GM18861 (cell line): ENCODE data around the gene PLA2G4C.
"Not testable (repeated sequence)": the region's sequence is repeated elsewhere in the genome, so short reads cannot be mapped to it uniquely, and the experiment has no call there.

Source experiments
- ATAC-seq: cut with Tn5 transposase; IDR thresholded peaks from one replicate; pipeline ENCODE4 v1.9.1; 2021; ENCODE audit not compliant: unreplicated experiment

The PLA2G4C gene

DNA sequence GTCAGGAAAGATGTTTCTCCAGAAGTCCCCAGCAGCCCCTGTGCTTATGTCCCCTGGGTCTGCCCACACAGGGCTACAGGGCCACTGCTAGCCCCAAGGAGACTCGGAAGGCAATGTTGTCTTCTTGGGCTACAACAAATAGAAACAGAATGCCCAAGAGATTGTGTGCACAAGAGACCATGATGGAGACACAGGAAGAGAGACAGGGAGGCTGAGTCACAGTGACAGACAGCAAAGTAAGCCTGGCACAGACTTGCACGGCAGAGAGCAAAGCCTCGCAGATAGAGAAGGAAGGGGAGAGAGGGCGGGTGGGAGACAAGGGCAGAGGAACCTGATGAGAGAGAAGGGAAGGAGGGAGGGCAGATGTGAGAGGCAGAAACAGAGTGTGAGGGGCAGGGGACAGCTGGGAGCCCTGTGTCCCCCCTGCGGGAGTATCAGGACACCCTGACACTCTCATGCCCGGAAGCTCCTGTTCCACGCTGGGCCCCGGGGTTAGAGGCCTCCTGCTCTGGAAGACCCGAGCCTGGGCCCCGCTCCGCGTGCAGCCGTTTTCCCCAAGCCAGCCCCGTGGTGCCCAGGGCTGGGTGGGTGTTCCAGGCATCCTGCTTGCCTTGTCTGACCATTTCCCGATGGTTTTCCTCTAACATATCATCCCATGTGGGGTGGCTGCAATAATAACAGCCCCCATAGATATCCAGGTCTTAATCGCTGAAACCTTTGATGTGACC lies 2.7 kb upstream of the PLA2G4C start:
- no peak for ATAC-seq

DNA sequence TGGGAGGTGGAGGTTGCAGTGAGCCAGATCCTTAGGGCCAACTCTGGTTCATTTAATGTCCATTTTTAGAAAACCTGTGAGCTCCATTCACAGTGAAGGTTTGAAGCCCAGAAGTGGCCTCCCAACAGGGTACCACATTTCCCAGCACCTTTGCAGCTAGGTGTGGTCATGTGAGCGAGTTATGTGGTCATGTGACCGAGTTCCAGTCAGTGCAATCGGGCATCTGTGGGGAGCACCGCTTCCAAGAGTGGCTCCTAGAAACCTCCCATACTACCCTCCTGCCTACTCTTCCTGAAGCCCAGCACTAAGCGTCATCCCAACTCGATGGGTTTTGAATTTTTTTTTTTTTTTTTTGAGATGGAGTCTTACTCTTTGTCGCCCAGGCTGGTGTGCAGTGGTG lies 663 bp upstream of the PLA2G4C start:
- no peak for ATAC-seq

DNA sequence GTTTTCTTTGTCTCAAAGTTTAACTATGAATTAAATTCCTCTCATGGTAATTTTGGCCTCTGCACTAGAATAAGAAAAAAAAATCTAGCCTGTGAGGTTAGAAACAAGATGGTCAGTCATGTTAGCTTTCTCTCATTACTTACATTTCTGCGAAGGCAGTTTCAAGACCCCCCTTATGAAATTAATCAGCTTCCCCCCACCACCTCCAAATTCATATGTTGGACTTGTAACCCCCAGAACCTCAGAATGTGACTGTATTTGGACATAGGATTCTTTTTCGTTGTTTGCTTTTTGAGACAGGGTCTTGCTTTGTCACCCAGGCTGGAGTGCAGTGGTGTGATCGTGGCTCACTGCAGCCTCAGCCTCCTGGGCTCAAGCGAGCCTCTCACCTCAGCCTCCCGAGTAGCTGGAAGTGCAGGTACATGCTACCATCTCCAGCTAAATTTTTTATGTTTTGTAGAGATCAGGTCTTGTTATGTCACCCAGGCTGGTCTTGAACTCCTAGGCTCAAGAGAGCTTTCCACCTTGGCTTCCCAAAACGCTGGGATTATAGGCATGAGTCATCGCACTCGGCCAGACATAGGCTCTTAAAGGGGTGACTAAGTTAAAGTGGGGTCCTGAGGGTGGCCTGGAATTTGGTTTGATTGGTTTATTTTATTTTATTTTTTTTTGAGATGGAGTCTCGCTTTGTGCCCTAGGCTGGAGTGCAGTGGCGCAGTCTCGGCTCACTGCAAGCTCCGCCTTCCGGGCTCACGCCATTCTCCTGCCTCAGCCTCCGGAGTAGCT lies 1.4 kb downstream of the PLA2G4C start:
- ATAC-seq, result no peak

DNA sequence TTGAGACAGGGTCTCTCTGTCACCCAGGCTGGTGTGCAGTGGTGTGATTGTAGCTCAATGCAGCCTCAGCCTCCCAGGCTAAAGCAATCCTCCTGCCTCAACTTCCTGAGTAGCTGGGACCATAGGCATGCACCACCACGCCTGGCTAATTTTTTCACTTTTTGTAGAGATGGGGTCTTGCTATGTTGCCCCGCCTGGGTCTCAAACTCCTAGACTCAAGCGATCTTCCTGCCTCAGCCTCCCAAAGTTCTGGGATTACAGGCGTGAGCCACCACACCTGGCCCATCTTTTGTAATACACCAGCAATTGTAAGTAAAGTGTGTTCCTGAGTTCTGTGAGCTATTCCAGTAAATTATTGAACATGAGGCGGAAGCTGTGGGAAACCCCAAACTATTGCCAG lies 6.7 kb downstream of the PLA2G4C start:
- ATAC-seq, result no peak

DNA sequence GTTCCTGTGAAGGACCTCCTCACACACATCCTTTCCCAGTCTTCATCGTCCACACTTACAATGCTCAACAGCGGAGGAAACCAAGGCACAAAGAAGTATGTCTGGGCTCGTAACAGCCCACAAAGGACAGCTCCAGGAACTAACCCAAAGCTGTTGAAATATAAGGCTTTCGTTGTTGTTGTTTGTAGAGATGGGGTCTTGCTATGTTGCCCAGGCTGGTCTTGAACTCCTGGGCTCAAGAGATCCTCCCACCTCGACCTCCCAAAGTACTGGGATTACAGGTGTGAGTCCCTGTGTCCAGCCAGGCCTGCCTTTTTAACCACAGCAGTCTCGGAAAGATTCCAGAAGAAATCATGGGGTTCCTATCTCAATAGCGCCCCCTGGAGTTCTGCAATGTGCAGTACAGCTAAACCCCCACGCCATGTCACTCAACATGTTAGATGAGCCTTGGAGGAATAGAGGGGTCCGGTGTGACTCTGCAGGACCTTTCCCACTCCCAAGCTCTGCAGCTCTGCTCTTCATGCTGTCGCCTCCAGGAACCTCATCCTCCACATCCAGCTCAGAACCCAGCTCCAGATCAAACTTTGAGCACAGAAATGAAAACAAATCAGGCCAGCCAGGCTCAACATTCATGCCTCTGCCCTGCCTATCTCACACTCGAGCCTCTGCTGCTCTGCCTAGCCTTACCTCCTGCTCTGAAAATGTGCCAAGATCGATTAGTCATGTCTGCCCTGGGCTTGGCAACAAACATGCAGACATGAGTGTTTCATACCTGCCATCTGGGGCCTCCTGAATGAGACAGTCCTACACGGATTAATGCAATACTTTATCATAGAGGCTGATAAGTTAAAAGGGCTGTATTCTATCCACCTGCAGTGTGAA lies 7.5 kb downstream of the PLA2G4C start:
- no peak for ATAC-seq

DNA sequence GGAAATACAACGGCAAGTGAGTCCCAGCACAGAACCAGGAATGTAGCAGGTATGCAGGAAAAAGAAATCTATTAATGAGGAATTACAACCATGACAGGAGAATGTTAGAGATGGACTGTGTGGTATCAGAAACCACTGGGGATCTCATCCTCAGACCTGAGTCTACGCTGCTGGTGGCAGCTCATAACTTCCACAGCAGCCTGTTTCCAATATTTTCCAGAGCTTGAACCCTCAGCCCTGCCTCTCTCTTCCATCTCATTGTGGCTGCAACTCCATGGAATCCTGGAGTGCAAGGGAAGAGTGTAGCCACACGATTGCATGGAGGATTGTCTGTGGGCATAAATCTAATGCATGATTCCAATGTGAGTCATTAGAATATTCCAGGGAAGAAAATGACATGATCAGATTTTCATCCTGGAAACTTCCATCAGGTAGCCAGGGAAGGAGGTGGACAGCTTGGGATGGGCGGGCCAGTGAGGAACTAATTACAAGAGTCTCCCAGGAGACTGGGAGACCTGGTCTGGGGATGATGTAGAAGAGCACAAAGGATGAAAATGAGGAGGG lies 14.9 kb downstream of the PLA2G4C start:
- no peak for ATAC-seq

DNA sequence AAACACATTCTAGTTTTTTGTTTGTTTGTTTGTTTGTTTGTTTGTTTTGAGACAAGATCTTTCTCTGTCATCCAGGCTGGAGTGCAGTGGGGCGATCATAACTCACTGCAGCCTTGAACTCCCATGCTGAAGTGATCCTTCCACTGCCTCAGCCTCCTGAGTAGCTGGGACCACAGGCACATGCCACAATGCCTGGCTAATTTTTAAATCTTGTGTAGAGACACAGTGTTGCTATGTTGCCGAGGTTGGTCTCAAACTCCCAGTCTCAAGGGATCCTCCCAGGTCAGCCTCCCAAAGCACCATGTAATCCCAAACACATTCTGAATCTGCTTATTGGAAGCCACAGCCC lies 15.8 kb downstream of the PLA2G4C start:
- no peak for ATAC-seq

DNA sequence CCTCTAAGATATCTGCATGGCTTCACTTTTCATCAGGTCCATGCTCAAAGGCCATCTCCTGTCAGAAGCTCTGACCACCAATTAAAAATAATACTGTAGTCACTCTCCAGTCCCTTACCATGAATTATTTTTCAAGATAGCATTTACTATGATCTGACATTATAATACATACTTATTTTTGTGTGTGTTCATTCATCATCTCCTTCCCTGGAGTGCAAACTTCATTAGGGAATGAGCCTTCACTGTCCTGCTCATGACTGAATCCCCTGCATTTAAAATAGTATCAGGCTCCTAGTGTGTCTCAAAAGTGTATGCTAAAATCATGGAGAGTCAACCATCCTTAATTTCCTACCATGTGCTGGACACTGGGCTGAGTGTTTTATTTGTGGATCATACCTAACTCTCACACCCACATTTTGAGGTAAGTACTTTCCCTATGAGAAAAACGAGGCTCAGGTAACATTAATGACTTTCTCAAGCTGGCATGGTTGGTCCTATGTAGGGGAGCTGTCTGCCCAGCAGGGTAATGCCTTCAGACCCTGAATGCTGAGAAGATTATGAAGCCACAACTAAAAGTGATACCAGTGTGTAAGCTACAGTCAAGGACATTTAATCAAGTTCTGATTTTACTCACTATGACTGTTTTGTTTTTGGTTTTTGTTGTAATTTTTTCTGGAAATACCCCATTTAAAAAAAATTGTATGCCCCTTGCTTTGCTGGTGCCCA lies 16.3 kb downstream of the PLA2G4C start:
- ATAC-seq, result no peak

DNA sequence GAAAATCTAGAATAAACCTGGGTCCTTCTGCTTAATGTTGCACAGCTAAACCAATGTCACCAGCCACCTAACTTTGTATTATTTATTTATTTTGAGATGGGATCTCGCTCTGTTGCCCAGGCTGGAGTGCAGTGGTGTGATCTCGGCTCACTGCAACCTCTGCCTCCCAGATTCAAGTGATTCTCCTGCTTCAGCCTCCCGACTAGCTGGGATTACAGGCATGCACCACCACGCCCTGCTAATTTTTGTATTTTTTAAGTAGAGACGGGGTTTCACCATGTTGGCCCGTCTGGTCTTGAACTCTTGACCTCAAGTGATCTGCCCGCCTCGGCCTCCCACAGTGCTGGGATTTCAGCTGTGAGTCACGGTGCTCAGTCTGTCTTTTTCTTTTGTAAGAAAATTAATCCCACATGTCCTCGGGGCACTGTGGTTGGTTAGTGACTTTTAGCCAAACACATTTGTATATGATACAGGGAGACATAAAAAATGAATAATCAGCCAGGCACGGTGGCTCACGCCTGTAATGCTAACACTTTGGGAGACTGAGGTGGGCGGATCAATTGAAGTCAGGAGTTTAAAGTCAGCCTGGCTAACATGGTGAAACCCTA lies 19.4 kb downstream of the PLA2G4C start:
- not testable (repeated sequence) for ATAC-seq

DNA sequence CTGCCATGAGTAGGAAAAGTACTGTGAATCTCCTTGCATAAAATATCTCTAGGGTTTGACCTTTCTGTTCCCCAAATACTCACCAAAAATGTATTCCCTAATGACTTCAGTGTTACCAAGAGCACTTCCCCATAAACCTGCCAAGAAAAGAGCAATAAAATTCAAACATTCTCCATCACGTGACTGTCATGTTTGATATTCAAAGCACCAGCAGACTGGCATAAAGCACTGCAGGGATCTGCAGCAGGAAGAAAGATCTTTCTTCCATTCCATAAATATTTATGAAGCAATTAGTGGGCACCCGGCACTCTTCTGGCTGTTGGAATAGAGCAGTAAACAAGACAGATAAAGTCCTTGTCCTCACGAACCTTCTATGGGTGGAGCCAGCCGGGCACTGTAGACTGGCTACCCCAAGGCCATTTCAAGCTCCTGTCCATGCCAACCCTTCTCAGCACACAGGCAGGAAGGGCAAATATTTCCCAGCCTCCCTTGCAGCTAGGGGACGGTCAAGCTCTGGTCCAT lies 20.3 kb downstream of the PLA2G4C start:
- ATAC-seq, result no peak

DNA sequence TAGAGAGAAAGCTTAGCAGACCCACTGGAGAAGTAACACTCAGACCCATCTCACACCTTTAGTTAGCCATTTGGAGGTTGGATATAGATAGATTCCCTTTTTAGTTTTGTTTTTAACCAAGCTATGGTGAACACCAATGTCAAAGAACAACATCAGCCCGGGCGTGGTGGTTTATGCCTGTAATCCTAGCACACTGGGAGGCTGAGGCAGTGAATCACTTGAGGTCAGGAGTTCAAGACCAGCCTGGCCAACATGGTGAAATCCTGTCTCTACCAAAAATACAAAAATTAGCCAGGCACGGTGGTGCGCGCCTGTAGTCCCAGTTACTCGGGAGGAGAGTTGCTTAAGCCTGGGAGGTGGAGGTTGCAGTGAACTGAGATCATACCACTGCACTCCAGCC lies 21.6 kb downstream of the PLA2G4C start:
- ATAC-seq, result not testable (repeated sequence)

DNA sequence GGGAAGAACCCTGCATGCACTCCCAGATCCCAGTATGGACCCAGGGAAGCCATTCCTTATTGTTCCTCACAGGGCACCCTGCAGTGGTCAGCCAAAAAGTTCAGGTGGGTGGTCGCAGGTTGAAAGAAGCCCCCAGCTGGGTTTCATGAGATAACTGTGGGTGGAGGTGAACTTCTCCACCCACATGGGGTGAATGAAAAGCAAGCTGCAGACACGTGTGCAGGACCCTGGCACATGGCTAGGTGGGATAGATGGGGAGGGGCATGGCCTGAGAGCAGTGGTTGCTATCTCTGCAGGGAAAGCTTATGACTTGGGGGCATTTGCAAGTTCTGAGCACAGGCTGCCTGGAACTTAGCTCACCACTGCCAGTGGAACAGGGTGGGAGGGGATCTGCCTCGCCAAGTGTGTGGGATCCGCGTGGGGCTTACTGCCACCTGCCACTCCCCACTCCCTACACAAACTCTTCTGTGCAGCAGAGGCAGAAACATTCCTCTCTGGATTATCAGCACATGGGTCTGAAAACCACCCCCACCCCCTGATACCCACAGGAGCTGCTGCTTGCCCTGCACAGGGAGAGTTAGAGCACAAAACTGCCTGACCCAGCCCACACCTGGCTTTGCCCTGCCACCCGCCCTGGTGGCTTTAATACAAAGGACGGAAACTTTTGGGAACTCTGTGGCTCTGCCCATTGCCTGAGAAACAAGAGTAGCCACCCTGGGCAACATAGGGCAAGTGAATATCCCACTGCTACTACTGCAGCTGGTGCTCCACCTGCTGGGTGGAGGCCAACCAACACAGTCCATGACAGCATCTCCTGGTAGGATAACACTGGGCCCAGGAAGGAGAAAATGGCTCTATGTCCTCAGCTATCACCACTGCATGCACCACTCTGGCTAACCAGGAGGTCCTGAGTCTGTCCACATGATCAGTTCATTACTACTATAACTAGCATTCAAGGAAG lies 24.4 kb downstream of the PLA2G4C start:
- ATAC-seq, result no peak

DNA sequence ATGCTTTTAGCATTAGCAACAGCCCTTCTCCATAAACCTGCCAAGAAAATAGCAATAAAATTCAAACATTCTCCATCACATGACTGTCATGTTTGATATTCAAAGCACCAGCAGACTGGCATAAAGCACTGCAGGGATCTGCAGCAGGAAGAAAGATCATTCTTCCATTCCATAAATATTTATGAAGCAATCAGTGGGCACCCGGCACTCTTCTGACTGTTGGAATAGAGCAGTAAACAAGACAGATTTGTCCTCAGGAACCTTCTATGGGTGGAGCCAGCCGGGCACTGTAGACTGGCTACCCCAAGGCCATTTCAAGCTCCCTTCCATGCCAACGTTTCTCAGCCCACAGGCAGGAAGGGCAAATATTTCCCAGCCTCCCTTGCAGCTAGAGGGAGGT lies 25.5 kb downstream of the PLA2G4C start:
- ATAC-seq, result no peak

DNA sequence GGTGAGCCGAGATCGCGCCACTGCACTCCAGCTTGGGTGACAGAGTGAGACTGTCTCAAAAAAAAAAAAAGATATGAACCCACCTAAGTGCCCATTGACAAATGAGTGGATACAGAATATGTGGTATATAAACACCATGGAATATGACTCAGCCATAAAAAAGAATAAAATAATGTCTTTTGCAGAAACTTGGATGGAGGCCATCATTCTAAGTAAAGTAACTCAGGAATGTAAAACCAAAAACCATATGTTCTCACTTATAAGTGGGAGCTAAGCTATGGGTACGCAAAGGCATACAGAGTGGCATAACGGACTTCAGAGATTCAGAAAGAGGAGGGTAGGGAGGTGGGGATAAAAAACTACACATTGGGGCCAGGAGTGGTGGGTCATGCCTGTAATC lies 29.5 kb downstream of the PLA2G4C start:
- ATAC-seq, result no peak

DNA sequence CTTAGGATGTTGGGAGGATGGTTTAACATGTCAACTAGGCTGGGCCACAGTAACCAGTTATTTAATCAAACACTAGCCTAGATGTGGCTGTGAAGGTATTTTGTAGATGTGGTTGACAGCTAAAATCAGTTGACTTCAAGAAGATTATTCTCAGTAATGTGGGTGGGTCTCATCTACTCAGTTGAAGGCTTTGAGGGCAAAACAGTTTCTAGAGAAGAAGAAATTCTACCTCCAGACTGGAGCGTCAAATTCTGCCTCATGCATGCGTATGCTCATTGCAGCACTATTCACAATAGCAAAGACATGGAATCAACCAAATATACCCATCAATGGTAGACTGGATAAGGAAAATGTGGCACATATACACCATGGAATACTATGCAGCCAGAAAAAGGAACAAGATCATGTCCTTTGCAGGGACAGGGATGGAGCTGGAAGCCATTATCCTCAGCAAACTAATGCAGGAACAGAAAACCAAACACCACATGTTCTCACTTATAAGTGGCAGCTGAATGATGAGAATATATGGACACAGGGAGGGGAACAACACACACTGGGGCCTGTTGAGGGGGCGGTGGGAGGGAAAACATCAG lies 40.3 kb downstream of the PLA2G4C start:
- ATAC-seq, result not testable (repeated sequence)

DNA sequence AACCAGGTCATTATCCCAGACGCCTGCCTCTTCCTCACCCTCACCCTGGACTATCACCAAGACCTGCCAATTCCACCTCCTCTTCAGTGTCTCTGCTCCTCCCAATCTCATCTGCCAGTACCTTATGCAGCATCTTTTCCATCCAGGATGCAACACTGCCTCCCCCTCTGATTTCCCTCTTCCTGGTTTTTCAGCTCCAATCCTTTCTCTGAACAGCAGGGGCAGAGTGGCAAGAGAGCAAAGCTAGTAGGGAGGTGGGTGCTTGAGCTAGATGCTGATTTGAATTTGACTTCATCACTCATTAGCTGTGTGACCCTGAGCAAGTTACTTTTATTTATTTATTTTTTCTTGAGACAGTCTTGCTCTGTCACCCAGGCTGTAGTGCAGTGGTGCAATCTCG lies 41.2 kb downstream of the PLA2G4C start:
- no peak for ATAC-seq

DNA sequence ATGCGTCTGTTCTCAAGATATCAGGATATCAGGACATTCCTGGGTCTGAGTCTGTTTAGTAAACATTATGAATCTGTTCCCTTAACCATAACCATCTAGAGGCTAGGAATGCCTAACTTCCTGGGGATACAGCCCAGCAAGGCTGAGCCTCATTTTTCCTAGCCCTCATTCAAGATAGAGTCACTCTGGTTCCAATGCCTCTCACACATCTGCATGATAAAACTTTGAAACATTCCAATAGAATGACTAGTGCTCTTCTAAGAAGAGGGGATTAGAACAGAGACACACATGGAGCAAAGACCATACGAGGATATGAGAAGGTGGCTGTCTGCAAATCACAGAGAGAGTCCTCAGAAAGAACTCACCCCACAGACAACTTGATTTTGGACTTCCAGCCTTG lies 46.1 kb downstream of the PLA2G4C start:
- no peak for ATAC-seq
